Liver (tissue), 3 donors: ENCODE measurements around the gene CUX1.

Source experiments
- CTCF ChIP-seq: fragments of 150-350 bp; IDR thresholded peaks from 2 replicates; pipeline ENCODE4 v1.5.1; 2017; ENCODE audit warnings: improper control_type of control experiment, low read depth, low read length; ENCODE audit not compliant: missing input control
- EGR1 ChIP-seq, 2 donors: IDR thresholded peaks; 2 replicates each; pipeline ENCODE4 v1.6.1; 2016 to 2018; ENCODE audit warnings: antibody characterized with exemption in 2 of 2, low read depth in 2 of 2
- FOXA1 ChIP-seq: IDR thresholded peaks from 2 replicates; pipeline ENCODE4 v1.6.1; 2016; ENCODE audit warnings: antibody characterized with exemption
- RAD21 ChIP-seq, 2 donors: IDR thresholded peaks; 2 replicates each; pipeline ENCODE4 v1.6.1; 2016; ENCODE audit warnings: antibody characterized with exemption in 2 of 2, mild to moderate bottlenecking in 2 of 2
- RXRA ChIP-seq, 2 donors: IDR thresholded peaks; 2 replicates each; pipeline ENCODE4 v1.6.1; 2017 to 2018; ENCODE audit warnings: antibody characterized with exemption in 2 of 2, mild to moderate bottlenecking in 1 of 2
- YY1 ChIP-seq: IDR thresholded peaks from 2 replicates; pipeline ENCODE4 v1.6.1; 2016; ENCODE audit warnings: antibody characterized with exemption, mild to moderate bottlenecking
- donor health status: healthy.
- donor health status: healthy.

- TF ChIP-seq CTCF (peak; percentile 49), FOXA1 (no peak), EGR1 (IDR thresholded peaks at IDR 0.05; ENCODE audit: low read depth in 2 of 2) (no peak), RXRA (IDR thresholded peaks at IDR 0.05) (no peak), RAD21 (IDR thresholded peaks at IDR 0.05) (peak; percentile 6 to 23), YY1 (no peak)
Measured at GRCh38 chr7:101814081-101814990, 3.1 kb upstream of the CUX1 start.
